T-helper 2 cell treated with Interferon-gamma antibody and Interleukin-4, amounts not matched to agents 5 μg/mL and 100 μg/mL, for 36 hours (primary cell): ENCODE measurements around the gene CLEC16A.

Source experiments
- DNase-seq: peaks from one replicate; pipeline ENCODE4 v3.0.0; 2021; ENCODE audit warnings: low spot score
- H3K27ac Mint-ChIP-seq: one replicate; pipeline ENCODE4 v1.8.0; 2021; ENCODE audit warnings: mild to moderate bottlenecking, mixed read lengths
- H3K27me3 Mint-ChIP-seq: one replicate; pipeline ENCODE4 v1.8.0; 2021; ENCODE audit warnings: low read depth, mixed read lengths
- H3K36me3 Mint-ChIP-seq: one replicate; pipeline ENCODE4 v1.8.0; 2021; ENCODE audit warnings: low read depth, mixed read lengths
- H3K4me1 Mint-ChIP-seq: one replicate; pipeline ENCODE4 v1.8.0; 2021; ENCODE audit warnings: low read depth, mixed read lengths
- H3K4me3 Mint-ChIP-seq: one replicate; pipeline ENCODE4 v1.8.0; 2022; ENCODE audit warnings: mild to moderate bottlenecking, moderate library complexity, mixed read lengths
- H3K9me3 Mint-ChIP-seq: one replicate; pipeline ENCODE4 v1.8.0; 2021; ENCODE audit warnings: mixed read lengths

Gene CLEC16A

GRCh38 chr16:11168386-11169051 lies 224.2 kb downstream of the CLEC16A start:
- Mint-ChIP-seq H3K27me3 (no peaks in the 10 kb centered on the region), H3K27ac (peak overlapping the region; percentile 28), H3K36me3 (peaks cover 15% of the 10 kb centered on the region), H3K4me3 (no peak overlapping the region), H3K9me3 (no peaks in the 10 kb centered on the region), H3K4me1 (peaks cover 29% of the 10 kb centered on the region)
- DNase-seq = no peak

DNA sequence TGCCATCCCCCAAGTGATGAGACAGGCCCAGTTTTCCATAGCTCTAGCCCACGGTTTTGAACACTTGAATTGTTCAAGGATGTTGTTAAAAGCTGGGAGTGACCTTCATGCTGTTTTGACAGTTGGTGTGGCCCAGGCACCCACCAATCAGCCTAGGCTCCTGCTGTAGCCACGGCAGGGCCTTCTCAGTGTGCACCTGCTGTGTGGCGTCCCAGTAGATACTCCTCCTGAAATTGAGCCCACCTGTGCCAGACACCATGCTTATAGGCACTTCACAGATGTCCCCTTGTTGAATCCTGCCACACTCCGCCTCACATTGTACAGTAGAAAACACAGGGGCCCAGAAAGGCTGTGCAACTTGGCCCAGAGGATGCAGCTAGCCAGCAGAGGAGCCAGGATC lies 225.3 kb downstream of the CLEC16A start:
- Mint-ChIP-seq H3K9me3 (no peaks in the 10 kb centered on the region), H3K4me1 (peaks cover 34% of the 10 kb centered on the region), H3K27me3 (no peaks in the 10 kb centered on the region), H3K27ac (peak overlapping the region; percentile 8), H3K36me3 (peaks cover 23% of the 10 kb centered on the region), H3K4me3 (no peak overlapping the region)
- DNase-seq = no peak

DNA sequence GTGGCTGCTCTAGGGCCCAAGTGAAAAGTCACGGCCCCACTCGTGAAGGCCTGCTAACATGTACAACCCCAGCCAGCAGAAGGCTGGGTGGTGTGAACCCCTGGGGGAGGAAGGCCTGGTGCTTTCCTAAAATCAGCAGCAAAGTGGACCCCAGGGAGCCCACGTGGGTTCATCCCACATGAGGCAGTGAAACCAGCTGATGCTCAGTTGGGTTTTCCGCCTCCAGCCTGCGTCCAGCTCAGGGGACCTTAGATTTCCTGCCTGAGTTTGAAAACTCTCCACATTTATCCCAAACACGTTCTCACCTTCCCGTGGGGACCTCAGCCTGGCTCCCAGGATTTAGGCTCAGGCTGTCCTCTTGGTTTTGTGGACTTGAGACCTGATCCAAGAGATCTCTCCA lies 225.8 kb downstream of the CLEC16A start:
- Mint-ChIP-seq H3K9me3 (no peaks in the 10 kb centered on the region), H3K36me3 (peaks cover 28% of the 10 kb centered on the region), H3K27ac (no peak overlapping the region), H3K4me3 (no peak overlapping the region), H3K27me3 (no peaks in the 10 kb centered on the region), H3K4me1 (peaks cover 36% of the 10 kb centered on the region)
- no peak for DNase-seq

DNA sequence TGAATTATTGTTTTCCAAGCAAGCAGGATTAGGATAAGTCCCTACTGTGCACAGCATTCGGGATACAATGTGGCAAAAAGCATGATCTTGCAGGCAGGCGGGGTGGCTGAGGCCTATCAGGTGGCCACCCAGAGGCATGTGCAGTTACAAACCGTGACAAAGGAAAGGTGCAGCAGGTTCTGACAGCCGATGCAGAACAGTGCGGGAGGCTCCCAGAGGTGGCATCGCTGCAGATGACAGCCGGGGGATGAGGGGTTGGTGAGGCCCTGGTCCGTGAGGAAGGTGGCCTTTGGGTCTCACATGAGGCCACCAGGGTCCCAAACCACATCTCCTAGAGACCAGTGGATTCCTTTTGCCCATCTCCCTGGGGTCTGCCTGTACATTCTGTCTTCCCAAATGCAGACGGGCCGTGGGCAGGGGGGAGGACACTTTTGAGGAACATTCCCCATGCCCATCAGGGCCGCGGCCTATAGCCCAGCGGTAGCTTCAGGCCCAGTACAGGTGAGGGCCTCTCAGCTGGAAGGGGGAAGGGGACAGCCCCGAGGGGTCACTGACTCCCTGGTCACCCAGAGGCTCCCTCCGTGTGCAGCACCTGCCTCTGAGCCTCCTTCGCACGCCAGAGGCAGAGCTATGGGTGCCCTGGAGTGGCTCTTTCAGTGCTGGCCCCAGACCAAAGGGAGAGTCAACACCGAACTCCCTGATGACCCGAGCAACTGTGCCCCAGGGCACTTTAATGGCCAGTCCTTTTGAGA lies 226.5 kb downstream of the CLEC16A start:
- no peak for DNase-seq
- Mint-ChIP-seq H3K36me3 (peaks cover 30% of the 10 kb centered on the region), H3K27me3 (no peaks in the 10 kb centered on the region), H3K4me3 (no peak overlapping the region), H3K27ac (peak overlapping the region; percentile 12), H3K9me3 (no peaks in the 10 kb centered on the region), H3K4me1 (peaks cover 38% of the 10 kb centered on the region)

DNA sequence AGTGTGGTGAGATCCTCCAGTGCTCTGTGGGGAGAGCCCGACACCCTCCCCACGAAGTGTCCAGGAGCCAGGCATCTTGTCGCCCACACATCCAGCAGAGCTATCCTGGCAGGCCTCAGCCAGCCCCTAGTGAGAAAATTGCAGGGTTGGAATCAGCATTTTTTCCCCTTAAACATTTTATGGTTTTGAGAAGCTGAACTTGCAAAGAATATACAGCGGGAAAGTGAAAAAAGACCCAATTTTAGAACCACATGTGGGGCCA lies 227.0 kb downstream of the CLEC16A start:
- no peak for DNase-seq
- Mint-ChIP-seq H3K9me3 (no peaks in the 10 kb centered on the region), H3K36me3 (peaks cover 30% of the 10 kb centered on the region), H3K27ac (peak overlapping the region; percentile 12), H3K4me1 (peaks cover 41% of the 10 kb centered on the region), H3K4me3 (no peak overlapping the region), H3K27me3 (no peaks in the 10 kb centered on the region)

GRCh38 chr16:11171757-11172299 lies 227.5 kb downstream of the CLEC16A start:
- Mint-ChIP-seq H3K27ac (peak overlapping the region; percentile 18), H3K36me3 (peaks cover 34% of the 10 kb centered on the region), H3K27me3 (no peaks in the 10 kb centered on the region)

GRCh38 chr16:11173426-11173825 lies 229.1 kb downstream of the CLEC16A start:
- no peak for DNase-seq

More at GRCh38 chr16:11171757-11172299, 227.5 kb downstream of the CLEC16A start:
- H3K4me3 Mint-ChIP-seq = no peak overlapping the region
- DNase-seq = no peak
- H3K4me1 Mint-ChIP-seq = peaks cover 43% of the 10 kb centered on the region
- H3K9me3 Mint-ChIP-seq = no peaks in the 10 kb centered on the region

DNA sequence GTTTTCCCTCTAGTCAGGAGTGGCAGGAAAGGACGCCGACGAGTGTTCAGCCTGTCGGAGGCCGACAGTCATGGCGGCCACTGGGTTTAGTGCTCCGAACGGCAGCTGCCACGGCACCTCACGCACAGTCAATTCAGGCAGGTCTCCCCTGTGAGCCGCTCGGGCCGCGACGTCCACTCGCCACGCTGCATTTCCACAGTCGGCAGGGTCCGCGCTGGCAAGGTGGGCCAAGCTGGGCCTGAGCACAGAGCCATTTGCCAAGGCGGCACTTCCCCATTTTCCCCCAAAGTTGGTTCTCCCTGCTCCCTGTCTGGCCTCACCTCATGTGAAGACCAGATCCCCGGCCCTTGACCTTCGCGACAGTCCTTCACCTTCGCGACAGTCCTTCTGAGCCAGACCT lies 229.8 kb downstream of the CLEC16A start:
- H3K27ac Mint-ChIP-seq = peak overlapping the region; percentile 75
- no peaks in the 10 kb centered on the region for H3K9me3 Mint-ChIP-seq
- H3K4me3 Mint-ChIP-seq = no peak overlapping the region
- H3K27me3 Mint-ChIP-seq = no peaks in the 10 kb centered on the region
- peaks cover 50% of the 10 kb centered on the region for H3K4me1 Mint-ChIP-seq
- DNase-seq = no peak
- peaks cover 30% of the 10 kb centered on the region for H3K36me3 Mint-ChIP-seq

More at GRCh38 chr16:11173426-11173825, 229.1 kb downstream of the CLEC16A start:
- H3K27ac Mint-ChIP-seq = no peak overlapping the region
- peaks cover 29% of the 10 kb centered on the region for H3K36me3 Mint-ChIP-seq
- H3K9me3 Mint-ChIP-seq = no peaks in the 10 kb centered on the region
- peaks cover 50% of the 10 kb centered on the region for H3K4me1 Mint-ChIP-seq
- no peaks in the 10 kb centered on the region for H3K27me3 Mint-ChIP-seq
- H3K4me3 Mint-ChIP-seq = no peak overlapping the region

GRCh38 chr16:11175106-11175786 lies 230.9 kb downstream of the CLEC16A start:
- H3K4me3 Mint-ChIP-seq = no peak overlapping the region
- H3K9me3 Mint-ChIP-seq = no peaks in the 10 kb centered on the region
- peak overlapping the region; percentile 83 for H3K27ac Mint-ChIP-seq
- peaks cover 58% of the 10 kb centered on the region for H3K4me1 Mint-ChIP-seq
- DNase-seq = no peak
- H3K36me3 Mint-ChIP-seq = peaks cover 38% of the 10 kb centered on the region
- H3K27me3 Mint-ChIP-seq = no peaks in the 10 kb centered on the region

DNA sequence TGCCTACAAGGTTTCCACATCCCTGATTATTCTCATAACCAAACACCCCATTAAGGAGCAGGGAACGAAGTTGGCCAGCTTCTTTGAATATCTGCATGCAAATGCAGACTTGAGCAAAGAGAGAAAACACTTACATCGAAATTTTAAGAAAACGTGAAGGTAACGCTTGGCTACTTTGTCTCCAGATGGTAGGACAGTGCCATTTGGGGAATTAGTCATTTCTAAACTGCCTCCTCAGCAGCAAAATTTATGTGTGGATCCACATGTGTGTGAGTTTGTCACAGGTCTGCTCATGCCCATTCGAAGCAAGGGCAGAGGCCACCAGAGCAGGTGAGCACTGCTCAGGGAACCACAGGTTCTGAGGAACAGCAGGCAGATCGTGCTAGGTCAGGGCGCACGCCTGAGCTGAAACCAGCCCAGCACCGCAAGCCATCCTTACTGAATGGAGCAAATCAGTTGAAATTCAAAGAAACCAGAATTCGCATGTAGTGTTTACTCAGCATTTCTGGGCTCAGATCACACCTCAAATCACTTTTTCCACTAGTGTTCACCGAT lies 231.5 kb downstream of the CLEC16A start:
- Mint-ChIP-seq H3K4me1 (peaks cover 63% of the 10 kb centered on the region), H3K27me3 (no peaks in the 10 kb centered on the region), H3K36me3 (peaks cover 42% of the 10 kb centered on the region), H3K9me3 (no peaks in the 10 kb centered on the region), H3K4me3 (peak overlapping the region; percentile 42), H3K27ac (peak overlapping the region; percentile 83)
- DNase-seq = peak; percentile 71

DNA sequence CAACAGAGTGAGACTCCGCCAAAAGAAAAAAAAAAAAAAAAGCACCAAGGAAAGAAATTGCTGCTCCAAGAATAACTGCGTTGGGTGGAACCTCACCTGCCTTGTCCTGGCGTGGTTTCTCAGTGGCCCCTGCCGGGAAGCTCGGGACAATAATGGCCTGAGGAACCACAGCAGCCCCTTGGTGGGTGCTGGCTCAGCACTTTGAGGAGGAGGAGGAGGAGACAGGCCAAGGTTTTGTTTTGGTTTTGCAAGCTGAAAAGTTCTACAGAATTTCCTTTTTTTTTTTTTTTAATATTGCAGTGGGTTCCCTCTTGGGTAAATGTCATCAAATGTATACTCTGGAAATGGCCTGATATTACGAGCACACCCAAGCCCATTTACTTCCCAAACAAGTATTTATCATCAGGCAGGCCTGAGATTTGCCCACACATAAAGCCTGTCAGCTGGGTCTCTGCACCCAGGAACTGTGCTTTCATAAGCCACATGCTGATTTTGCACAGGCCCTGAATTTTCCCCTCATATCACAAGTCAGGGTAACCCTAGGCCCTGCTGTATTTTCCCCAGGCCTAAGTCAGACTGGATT lies 233.3 kb downstream of the CLEC16A start:
- no peaks in the 10 kb centered on the region for H3K27me3 Mint-ChIP-seq
- peaks cover 70% of the 10 kb centered on the region for H3K4me1 Mint-ChIP-seq
- no peak for DNase-seq
- H3K27ac Mint-ChIP-seq = no peak overlapping the region
- H3K4me3 Mint-ChIP-seq = no peak overlapping the region
- peaks cover 41% of the 10 kb centered on the region for H3K36me3 Mint-ChIP-seq
- H3K9me3 Mint-ChIP-seq = no peaks in the 10 kb centered on the region

GRCh38 chr16:11178424-11178823 lies 234.1 kb downstream of the CLEC16A start:
- H3K36me3 Mint-ChIP-seq = peaks cover 40% of the 10 kb centered on the region
- H3K4me3 Mint-ChIP-seq = no peak overlapping the region
- no peak overlapping the region for H3K27ac Mint-ChIP-seq
- no peak for DNase-seq
- H3K4me1 Mint-ChIP-seq = peaks cover 66% of the 10 kb centered on the region
- no peaks in the 10 kb centered on the region for H3K27me3 Mint-ChIP-seq
- no peaks in the 10 kb centered on the region for H3K9me3 Mint-ChIP-seq

DNA sequence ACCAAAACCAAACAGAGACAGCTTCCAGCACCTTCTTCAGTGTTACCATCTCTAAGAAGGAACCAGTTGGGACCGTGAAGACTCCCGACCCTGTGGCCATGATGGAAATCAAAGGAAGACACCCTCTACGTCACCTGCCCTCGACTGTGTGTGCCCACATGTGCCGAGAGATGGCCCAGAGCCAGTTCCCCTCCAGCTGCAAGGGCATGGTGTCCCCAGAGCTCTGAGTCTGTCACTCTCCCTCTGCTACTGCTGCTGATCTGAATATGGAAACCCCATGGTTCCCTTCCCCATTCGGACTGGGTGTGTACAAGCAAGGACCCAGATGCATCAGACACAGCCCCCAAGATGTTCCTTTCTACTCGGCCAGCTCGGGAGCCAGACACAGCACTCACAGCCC lies 235.2 kb downstream of the CLEC16A start:
- H3K4me1 Mint-ChIP-seq = peaks cover 61% of the 10 kb centered on the region
- H3K27me3 Mint-ChIP-seq = no peaks in the 10 kb centered on the region
- H3K27ac Mint-ChIP-seq = peak overlapping the region; percentile 76
- no peaks in the 10 kb centered on the region for H3K9me3 Mint-ChIP-seq
- H3K4me3 Mint-ChIP-seq = no peak overlapping the region
- peaks cover 33% of the 10 kb centered on the region for H3K36me3 Mint-ChIP-seq
- DNase-seq = no peak
